Stimulated activated CD4-positive, alpha-beta T cell treated with anti-CD3 and anti-CD28 coated beads, Interleukin-1b, Interleukin-23, amount 100 ng/mL, for 4 hours (primary cell): ENCODE results near the gene SNAPC4.
"Not testable (repeated sequence)": the region's sequence is repeated elsewhere in the genome, so short reads cannot be mapped to it uniquely, and the experiment has no call there.

Experiments
- DNase-seq, 2 donors: peaks; one replicate each; pipeline ENCODE4 v3.0.0-alpha.2; 2020; ENCODE audit warnings: low read depth in 2 of 2

The SNAPC4 gene

GRCh38 chr9:136433849-136434579, 34.0 kb upstream of the SNAPC4 start:
- no peak for DNase-seq

GRCh38 chr9:136433043-136433715, 33.2 kb upstream of the SNAPC4 start:
- no peak for DNase-seq

- DNase-seq: no peak
Observed at GRCh38 chr9:136432591-136432990, 32.6 kb upstream of the SNAPC4 start.

- DNase-seq: no peak
Observed at GRCh38 chr9:136431782-136432350, 31.9 kb upstream of the SNAPC4 start.

- DNase-seq: no peak
Observed at GRCh38 chr9:136430588-136431234, 30.7 kb upstream of the SNAPC4 start.

- no peak for DNase-seq
Observed at GRCh38 chr9:136429683-136430491, 29.9 kb upstream of the SNAPC4 start.

- no peak for DNase-seq
Observed at GRCh38 chr9:136429075-136429628, 29.2 kb upstream of the SNAPC4 start.

GRCh38 chr9:136426787-136427186, 26.8 kb upstream of the SNAPC4 start:
- no peak for DNase-seq

- not testable (repeated sequence) for DNase-seq
Observed at GRCh38 chr9:136425367-136425766, 25.4 kb upstream of the SNAPC4 start.

GRCh38 chr9:136424750-136425362, 24.9 kb upstream of the SNAPC4 start:
- no peak for DNase-seq

GRCh38 chr9:136423432-136424146, 23.6 kb upstream of the SNAPC4 start:
- no peak for DNase-seq

GRCh38 chr9:136422876-136423275, 22.9 kb upstream of the SNAPC4 start:
- DNase-seq: no peak

- DNase-seq: no peak
Observed at GRCh38 chr9:136421791-136422190, 21.8 kb upstream of the SNAPC4 start.

GRCh38 chr9:136419092-136419420, 19.1 kb upstream of the SNAPC4 start:
- DNase-seq: no peak

GRCh38 chr9:136418182-136419091, 18.5 kb upstream of the SNAPC4 start:
- DNase-seq: no peak

GRCh38 chr9:136416914-136417313, 16.9 kb upstream of the SNAPC4 start:
- no peak for DNase-seq

- no peak for DNase-seq
Observed at GRCh38 chr9:136416427-136416826, 16.5 kb upstream of the SNAPC4 start.

- no peak for DNase-seq
Observed at GRCh38 chr9:136412962-136413361, 13.0 kb upstream of the SNAPC4 start.

- DNase-seq: no peak
Observed at GRCh38 chr9:136411378-136411777, 11.4 kb upstream of the SNAPC4 start.
